GDM1 (cell line): Measurements from ENCODE around the gene RIMS3.
"Not testable (repeated sequence)": the region's sequence is repeated elsewhere in the genome, so short reads cannot be mapped to it uniquely, and the experiment has no call there.

Experiments
- DNase-seq: peaks from one replicate; lab custom pipeline; 2025; lab: John Stamatoyannopoulos, UW

RIMS3 gene

GRCh38 chr1:40665335-40666171 is at the start of gene RIMS3:
Gene RIMS3, minus strand, starts transcription at chr1:40665682. Its CDS starts 23,757 bp downstream, at chr1:40641925.
- peak; percentile 61 for DNase-seq

DNA sequence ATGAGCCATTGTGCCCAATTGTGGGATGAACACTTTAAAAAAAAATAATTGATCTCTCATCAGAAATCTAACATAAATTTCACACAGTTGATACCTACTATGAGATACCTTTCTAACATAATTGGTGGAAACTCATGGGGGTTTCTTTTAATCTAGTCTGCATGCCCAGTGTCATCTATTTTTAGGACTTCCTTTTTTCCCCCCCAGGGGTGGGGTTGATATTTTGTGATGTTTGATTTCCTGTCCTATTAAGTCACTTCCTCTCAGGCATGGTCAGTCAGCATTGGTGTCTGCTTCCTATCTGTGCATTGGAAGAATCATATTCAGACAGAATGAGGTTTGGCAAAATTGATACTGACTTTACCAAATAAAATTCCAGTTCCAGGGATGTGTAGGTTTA is 47.5 kb upstream of the RIMS3 start:
- DNase-seq: peak; percentile 26

DNA sequence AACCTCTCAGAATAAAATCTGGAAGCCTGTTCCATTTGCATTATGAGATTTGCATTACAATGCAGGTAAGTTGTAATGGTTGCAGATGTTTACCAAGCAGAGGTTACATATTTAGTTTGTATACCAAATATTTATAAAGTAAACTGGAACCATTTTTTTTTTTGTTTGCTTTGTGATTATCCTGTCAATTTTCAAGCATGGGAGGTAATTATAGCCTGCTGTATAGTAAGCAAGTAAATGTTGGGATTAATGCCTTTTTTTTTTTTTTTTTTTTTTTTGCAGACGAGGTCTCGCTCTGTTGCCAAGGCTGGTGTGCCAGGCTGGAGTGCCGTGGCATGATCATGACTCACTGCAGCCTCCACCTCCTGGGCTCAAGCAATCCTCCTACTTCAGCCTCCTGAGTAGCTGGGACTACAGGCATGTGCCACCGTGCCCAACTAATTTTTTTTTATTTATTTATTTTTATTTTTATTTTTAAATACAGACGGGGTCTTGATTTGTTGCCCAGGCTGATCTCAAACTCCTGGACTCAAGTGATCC is 47.0 kb upstream of the RIMS3 start:
- DNase-seq: no peak

GRCh38 chr1:40711465-40712404 is 46.3 kb upstream of the RIMS3 start:
- no peak for DNase-seq

DNA sequence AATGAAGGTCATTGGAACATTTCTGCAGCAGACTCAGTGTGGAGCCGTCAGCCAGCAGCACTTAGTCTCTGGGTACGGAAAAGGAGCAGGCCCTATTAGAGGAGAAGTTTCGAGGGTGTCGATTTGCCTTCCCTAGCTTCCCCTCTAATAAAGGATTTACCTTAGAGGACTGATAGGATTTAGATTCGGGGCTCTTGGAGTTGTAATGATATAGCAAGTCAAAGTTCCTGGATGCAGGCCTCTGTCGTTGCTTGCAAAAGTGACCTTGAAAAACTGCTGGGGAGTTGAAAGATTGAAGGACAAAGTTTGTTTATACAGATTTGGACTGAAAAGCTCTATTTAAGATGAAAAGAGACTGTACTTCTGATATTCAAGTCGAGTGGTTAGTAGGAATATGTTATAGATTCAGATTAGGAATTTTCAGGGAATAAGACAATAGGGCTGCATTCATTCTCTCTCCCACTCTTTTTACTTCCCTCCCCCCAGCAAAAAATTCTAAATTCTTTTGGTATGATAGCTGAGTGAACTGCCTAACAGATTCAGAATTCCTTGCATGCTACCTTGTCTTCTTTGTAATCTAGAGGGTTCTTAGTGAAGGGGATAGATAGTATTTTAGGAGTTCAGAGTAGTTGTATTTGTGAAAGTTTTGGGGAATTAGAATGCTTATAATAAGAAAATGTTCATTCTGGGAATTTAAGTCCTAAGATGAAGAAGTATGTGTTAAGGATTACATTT is 45.3 kb upstream of the RIMS3 start:
- no peak for DNase-seq

DNA sequence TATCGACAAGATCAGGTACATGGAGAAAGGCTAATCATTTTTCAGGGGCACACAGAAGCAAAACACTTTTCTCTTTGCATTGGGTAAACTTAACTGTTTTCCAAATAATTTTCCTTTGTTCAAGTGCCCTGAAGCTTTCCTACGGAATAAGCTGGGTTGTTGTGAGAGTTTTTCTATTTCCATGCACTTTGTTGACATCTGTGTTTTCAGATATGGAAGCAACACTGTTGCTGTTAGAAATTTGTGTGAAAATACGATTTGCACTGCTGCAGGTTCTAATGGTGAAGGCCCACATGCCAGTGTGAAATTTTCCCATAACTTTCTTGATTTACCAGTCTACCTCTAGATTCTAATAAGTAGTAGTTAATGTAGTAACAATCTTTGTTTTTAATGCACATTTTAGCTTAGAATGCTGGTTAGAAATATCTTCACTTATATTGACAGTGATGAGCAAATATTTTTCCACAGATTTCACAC is 44.4 kb upstream of the RIMS3 start:
- DNase-seq: no peak

DNA sequence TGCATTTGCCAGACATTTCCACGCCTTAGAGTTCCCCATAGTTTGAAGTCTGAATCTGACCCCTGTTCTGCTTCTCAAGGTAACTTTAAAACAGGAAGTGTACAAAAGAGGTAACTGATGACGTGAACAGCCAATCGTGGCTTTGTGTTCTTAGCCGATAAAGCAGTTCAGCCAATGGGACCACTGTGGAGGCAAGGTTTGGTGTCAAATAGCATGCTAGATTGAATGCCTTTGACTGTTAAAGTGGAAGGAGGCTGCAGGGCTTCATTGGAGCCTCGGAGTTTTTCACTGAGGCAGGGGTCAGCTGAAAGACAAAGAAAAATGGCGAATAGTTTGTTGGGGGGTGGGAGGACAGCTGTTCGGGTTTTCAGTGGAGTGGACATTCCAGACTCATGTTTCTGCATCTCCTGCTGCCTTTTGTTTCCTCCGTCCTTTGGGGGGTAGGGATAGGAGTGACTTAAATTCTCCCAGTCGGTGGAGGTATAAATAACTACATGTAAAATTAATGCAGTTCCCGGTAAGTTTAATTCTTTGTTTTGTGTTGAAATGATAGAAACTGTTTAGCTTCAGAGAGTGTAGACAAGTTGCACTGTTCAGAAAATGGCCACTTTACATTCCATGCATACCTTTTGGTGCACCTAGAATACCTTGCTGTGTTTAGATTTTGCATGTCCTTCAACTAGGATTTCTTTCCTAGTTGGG is 43.8 kb upstream of the RIMS3 start:
- DNase-seq: peak; percentile 79

GRCh38 chr1:40708750-40709099 is 43.2 kb upstream of the RIMS3 start:
- DNase-seq: no peak

- DNase-seq: no peak
These were observed 41.1 kb upstream of the RIMS3 start for GRCh38 chr1:40706626-40707025.

- no peak for DNase-seq
These were observed 39.6 kb upstream of the RIMS3 start for GRCh38 chr1:40704817-40705733.

- DNase-seq: no peak
These were observed 37.8 kb upstream of the RIMS3 start for GRCh38 chr1:40703316-40703715.

DNA sequence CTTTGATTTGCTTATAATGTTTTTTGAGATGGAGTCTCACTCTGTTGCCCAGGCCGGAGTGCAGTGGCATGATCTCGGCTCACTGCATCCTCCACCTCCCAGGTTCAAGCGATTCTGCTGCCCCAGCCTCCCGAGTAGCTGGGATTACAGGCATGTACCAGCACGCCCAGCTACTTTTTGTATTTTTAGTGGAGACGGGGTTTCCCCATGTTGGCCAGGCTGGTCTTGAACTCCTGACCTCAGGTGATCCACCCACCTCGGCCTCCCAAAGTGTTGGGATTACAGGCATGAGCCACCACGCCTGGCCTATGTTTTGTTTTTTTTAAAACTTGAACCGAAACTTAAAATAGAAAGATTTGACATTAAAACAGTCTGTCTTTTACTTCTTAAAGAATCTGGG is 37.3 kb upstream of the RIMS3 start:
- DNase-seq: not testable (repeated sequence)

DNA sequence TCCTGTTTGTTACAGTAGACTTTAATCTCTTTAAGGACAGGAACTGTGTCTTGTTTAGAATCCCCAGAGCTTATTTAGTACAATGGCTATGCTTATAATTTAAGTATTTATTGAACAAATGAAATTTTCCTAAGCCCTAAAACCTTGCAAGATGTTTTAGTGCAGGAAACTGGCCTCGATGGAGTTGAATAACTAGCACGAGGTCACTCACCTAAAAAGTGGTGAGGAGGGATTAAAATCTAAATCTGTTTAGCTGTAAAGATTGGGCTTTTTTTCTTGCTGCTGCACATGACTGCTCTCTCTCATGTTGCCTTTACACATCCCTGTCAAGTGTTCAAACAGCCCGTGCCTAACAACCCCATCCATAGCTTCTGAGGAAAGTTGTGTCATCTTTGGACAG is 36.2 kb upstream of the RIMS3 start:
- no peak for DNase-seq

GRCh38 chr1:40699787-40700186 is 34.3 kb upstream of the RIMS3 start:
- no peak for DNase-seq

- no peak for DNase-seq
These were observed 32.0 kb upstream of the RIMS3 start for GRCh38 chr1:40697436-40697835.

DNA sequence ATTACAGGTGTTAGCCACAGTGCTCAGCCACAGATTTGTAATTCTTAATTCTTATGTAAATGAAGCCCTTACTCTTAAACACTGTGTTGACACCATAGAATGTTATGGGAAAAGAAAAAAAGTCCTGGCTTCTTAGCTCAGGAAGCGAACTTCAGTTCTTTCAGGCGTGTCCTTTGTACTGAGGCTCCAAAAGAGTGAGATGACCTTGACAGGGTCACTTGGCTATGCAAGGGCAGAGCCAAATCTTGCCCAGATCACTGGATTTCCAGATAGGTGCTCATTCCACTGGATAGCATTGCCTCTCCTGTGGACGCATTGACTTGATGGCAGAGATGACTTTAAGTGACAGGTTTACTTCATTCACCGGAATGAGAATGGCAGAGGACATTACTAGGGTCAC is 30.8 kb upstream of the RIMS3 start:
- no peak for DNase-seq

- DNase-seq: no peak
These were observed 28.9 kb upstream of the RIMS3 start for GRCh38 chr1:40694353-40694874.

DNA sequence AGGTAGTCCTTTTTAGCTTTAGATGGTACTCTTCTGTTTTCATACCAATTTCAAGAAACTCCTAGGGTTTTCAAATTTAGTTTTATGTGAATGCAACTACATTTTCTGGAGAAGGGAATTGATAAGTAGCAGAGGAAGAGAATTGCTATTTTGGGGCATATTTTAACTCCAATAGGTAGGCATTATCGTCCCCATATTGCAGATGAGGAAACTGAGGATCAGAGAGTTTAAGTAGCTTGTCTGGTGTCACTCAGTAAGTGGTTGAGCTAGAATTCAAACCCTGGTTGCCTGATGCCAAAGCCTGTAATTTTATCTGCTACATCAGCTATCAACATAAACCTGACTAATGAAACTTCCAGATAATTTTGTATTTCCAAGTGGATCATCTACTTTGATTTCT is 27.9 kb upstream of the RIMS3 start:
- DNase-seq: no peak

- no peak for DNase-seq
These were observed 27.0 kb upstream of the RIMS3 start for GRCh38 chr1:40692429-40692895.
